Caco-2 (cell line): Measurements from ENCODE around the gene HSD17B2. TPM values are rescaled to one million over a fixed set of nuclear protein-coding genes. Genes with fewer than 3 reads are reported as not detected.

Experiments used
- BruUV-seq: library from RNA; stranded (reverse); fragments of 400-500 nt; replicated peaks from 2 replicates; lab custom pipeline; 2021; lab: Mats Ljungman, UMichigan
- CTCF ChIA-PET: fragments of 300-600 bp; sonication (Branson Sonifier 250); formaldehyde crosslinking; loops from one replicate; lab custom pipeline; 2022; ENCODE audit warnings: antibody characterized with exemption; lab: Charles Lee
- POLR2A ChIA-PET: fragments of 300-600 bp; sonication (Branson Sonifier 250); formaldehyde crosslinking; loops from one replicate; lab custom pipeline; 2022; ENCODE audit warnings: antibody characterized with exemption; lab: Charles Lee
- DNase-seq, 2 experiments: peaks; one replicate each; pipeline versions ENCODE4 v3.0.0 to v3.0.0-alpha.2; 2020 to 2022
- H3K27me3 ChIP-seq: replicated peaks from 2 replicates; pipeline ENCODE4 v1.6.0; 2011; ENCODE audit warnings: low read length; ENCODE audit not compliant: control insufficient read depth, insufficient read depth
- H3K36me3 ChIP-seq: 2 replicates; pipeline ENCODE4 v1.5.1; 2011; ENCODE audit warnings: low read length; ENCODE audit not compliant: control insufficient read depth, insufficient read depth
- H3K4me1 ChIP-seq: fragments of 250-450 bp; sonication (Bioruptor Pico); 2 replicates; pipeline ENCODE4 v1.5.1; 2020; ENCODE audit warnings: mild to moderate bottlenecking
- H3K4me3 ChIP-seq: 2 replicates; pipeline ENCODE4 v1.5.1; 2011; ENCODE audit warnings: low read depth, mild to moderate bottlenecking, control low read depth, low read length
- H3K9me3 ChIP-seq: fragments of 250-450 bp; sonication (Bioruptor Pico); 2 replicates; pipeline ENCODE4 v1.5.1; 2020; ENCODE audit warnings: mild to moderate bottlenecking, moderate library complexity
- H3K27ac Mint-ChIP-seq: one replicate; pipeline ENCODE4 v1.8.0; 2022; ENCODE audit warnings: mixed read lengths; ENCODE audit not compliant: unreplicated experiment
- H3K27me3 Mint-ChIP-seq: one replicate; pipeline ENCODE4 v1.8.0; 2022; ENCODE audit warnings: mixed read lengths; ENCODE audit not compliant: insufficient read depth, unreplicated experiment
- H3K36me3 Mint-ChIP-seq: one replicate; pipeline ENCODE4 v1.8.0; 2022; ENCODE audit warnings: mild to moderate bottlenecking, mixed read lengths; ENCODE audit not compliant: insufficient read depth, unreplicated experiment
- H3K4me1 Mint-ChIP-seq: one replicate; pipeline ENCODE4 v1.8.0; 2022; ENCODE audit warnings: low read depth, mixed read lengths; ENCODE audit not compliant: unreplicated experiment
- H3K4me3 Mint-ChIP-seq: one replicate; pipeline ENCODE4 v1.8.0; 2022; ENCODE audit warnings: mild to moderate bottlenecking, moderate library complexity, mixed read lengths; ENCODE audit not compliant: unreplicated experiment
- H3K9me3 Mint-ChIP-seq: one replicate; pipeline ENCODE4 v1.8.0; 2022; ENCODE audit warnings: mixed read lengths; ENCODE audit not compliant: unreplicated experiment
- intact Hi-C: fragments of 100-400 bp; cut with micrococcal nuclease; formaldehyde crosslinking; loops from one replicate; pipeline ENCODE4 v1.10.0; 2022; ENCODE audit not compliant: unreplicated experiment
- total RNA-seq: library from RNA; stranded (reverse); gene quantifications from 2 replicates; pipeline ENCODE4 v1.2.3, GENCODE V29; 2022
- TF ChIP-seq, protein P1 (sequence below), 2 experiments: fragments of 200-600 bp in 1 of 2; IDR thresholded peaks; 1 replicate in 1 of 2; 2 replicates in 1 of 2; pipeline versions ENCODE4 v1.5.1 to v1.8.0; 2011 to 2022; ENCODE audit warnings: antibody characterized with exemption in 1 of 2, control low read depth in 1 of 2, inconsistent platforms in 1 of 2, low read depth in 1 of 2, low read length in 1 of 2, mild to moderate bottlenecking in 1 of 2, moderate library complexity in 1 of 2; ENCODE audit not compliant: insufficient read depth in 1 of 2, severe bottlenecking in 1 of 2, unreplicated experiment in 1 of 2

HSD17B2 gene
- total RNA-seq, 1 experiment from 2014 or later: 5.1 TPM

DNA sequence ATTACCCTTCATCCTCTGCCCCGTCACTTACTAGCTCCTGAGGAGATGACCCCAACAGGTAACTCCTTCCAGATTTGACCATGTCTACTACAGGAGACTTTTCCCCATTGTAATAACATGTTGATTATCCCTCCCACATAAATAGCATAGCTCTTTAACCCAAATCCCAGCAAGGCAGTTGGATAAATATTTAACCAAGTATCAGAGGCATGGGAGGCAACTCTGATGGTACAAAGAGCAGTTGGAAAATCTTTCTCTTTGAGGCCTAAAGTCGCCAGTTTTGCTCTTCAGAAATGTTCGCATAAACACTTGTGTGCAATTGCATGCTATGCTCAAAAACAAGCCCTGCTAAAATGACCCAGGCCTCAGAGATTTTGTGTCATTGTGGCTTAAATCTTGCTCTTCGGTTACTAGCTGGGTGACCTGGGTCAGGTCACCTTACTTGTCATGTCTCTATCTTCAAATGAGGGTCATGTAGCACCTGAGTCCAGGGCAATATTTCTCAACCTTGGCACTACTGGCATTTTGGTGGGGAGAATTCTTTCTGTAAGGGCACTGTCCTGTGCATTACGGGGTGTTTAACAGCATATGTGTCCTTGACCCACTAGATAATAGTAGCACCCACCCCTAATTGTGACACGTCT, 48.8 kb downstream of the HSD17B2 start:
- ChIA-PET CTCF (no interaction called here), POLR2A (no interaction called here)
- intact Hi-C loops: no loop called here
- Histone ChIP-seq H3K4me1 (0 out of 2 replicates have a peak, but pooled peaks cover 4% of the 10 kb centered on the region), H3K36me3 (no peaks in the 10 kb centered on the region; the same call in 1 of the 2 replicates), H3K4me3 (no peak overlapping the region), H3K9me3 (no peaks in the 10 kb centered on the region), H3K27me3 (no peaks in the 10 kb centered on the region)
- DNase-seq: no peak
- no TSS peak for BruUV-seq
- no peaks in the 10 kb centered on the region for H3K4me1 Mint-ChIP-seq
- H3K9me3 Mint-ChIP-seq: peaks cover 21% of the 10 kb centered on the region
- H3K4me3 Mint-ChIP-seq: no peak overlapping the region
- H3K36me3 Mint-ChIP-seq: no peaks in the 10 kb centered on the region
- TF ChIP-seq, protein P1, sequence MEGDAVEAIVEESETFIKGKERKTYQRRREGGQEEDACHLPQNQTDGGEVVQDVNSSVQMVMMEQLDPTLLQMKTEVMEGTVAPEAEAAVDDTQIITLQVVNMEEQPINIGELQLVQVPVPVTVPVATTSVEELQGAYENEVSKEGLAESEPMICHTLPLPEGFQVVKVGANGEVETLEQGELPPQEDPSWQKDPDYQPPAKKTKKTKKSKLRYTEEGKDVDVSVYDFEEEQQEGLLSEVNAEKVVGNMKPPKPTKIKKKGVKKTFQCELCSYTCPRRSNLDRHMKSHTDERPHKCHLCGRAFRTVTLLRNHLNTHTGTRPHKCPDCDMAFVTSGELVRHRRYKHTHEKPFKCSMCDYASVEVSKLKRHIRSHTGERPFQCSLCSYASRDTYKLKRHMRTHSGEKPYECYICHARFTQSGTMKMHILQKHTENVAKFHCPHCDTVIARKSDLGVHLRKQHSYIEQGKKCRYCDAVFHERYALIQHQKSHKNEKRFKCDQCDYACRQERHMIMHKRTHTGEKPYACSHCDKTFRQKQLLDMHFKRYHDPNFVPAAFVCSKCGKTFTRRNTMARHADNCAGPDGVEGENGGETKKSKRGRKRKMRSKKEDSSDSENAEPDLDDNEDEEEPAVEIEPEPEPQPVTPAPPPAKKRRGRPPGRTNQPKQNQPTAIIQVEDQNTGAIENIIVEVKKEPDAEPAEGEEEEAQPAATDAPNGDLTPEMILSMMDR (IDR thresholded peaks at IDR 0.05; ENCODE audit: insufficient read depth in 1 of 2, low read depth in 1 of 2, low read length in 1 of 2, severe bottlenecking in 1 of 2, unreplicated experiment in 1 of 2): no peak
- no peaks in the 10 kb centered on the region for H3K27me3 Mint-ChIP-seq
- H3K27ac Mint-ChIP-seq: no peak overlapping the region

DNA sequence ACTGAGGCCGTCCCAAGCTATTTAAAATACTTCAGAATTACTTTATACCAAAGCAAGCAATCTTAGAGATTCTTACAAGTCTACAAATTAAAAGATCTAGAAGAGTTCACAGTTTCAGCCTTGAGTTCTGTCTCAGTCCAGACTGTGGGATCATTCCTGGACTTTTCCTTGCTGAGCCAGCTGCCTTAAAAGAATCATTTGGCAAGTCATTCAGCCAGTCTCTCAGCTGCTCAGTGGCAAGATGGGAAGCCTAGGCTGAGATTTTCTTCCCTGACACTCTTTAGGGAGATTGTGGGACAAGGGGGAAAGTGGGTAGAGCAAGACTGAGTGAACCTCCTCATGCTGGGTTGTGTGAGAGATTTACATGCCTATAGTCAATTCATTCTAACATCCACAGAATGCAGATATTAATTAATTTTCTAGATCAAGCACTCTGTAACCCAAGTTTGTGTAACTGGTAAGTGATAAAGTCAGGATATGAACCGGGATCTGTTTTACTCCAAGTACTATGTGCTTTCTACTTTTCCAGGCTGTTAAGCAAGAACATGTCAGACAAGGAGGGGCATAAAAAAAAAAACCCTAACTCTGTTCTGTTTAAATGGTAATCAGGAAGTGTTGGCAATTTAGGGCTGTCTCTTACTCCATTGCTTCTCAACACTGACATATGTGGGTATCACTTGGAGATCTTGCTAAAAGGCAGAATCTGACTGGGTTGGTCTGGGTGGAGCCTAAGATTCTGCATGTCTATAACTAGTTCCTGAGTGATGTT, 50.1 kb downstream of the HSD17B2 start:
- H3K9me3 ChIP-seq: no peaks in the 10 kb centered on the region
- Mint-ChIP-seq H3K4me1 (no peaks in the 10 kb centered on the region), H3K27me3 (no peaks in the 10 kb centered on the region), H3K27ac (no peak overlapping the region), H3K4me3 (no peak overlapping the region), H3K9me3 (peaks cover 15% of the 10 kb centered on the region), H3K36me3 (no peaks in the 10 kb centered on the region)
- TF ChIP-seq, protein P1 (IDR thresholded peaks at IDR 0.05; ENCODE audit: insufficient read depth in 1 of 2, low read depth in 1 of 2, low read length in 1 of 2, severe bottlenecking in 1 of 2, unreplicated experiment in 1 of 2): no peak
- CTCF ChIA-PET: no interaction called here
- H3K4me3 ChIP-seq: no peak overlapping the region
- no peaks in the 10 kb centered on the region for H3K27me3 ChIP-seq
- H3K36me3 ChIP-seq: no peaks in the 10 kb centered on the region; the same call in 1 of the 2 replicates
- POLR2A ChIA-PET: no interaction called here
- DNase-seq: no peak
- BruUV-seq: no TSS peak
- 0 out of 2 replicates have a peak, but pooled peaks cover 4% of the 10 kb centered on the region for H3K4me1 ChIP-seq
- intact Hi-C loops: no loop called here

DNA sequence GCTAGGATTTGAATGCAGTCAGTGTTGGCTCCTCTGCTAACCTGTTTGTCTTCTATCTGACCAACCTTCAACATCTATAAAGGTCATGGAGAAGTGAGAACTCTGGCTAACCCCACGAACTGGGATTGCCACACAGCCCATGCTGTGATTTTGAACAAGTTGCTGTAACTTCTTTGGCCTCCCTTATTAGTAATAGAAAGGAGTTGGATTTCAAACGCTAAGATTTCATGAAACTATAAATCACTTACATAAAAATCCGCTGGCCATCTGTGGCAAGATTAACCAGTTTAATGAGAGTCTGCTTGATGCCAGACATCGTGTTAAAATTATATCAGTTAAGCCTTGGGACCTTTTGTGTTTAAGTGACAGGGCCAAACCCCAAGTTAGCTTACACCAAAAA, 53.4 kb downstream of the HSD17B2 start:
- peaks cover 4% of the 10 kb centered on the region; the same call in 1 of the 2 replicates for H3K4me1 ChIP-seq
- peaks cover 2% of the 10 kb centered on the region for H3K36me3 ChIP-seq
- CTCF ChIA-PET: no interaction called here
- H3K4me3 Mint-ChIP-seq: no peak overlapping the region
- no peaks in the 10 kb centered on the region for H3K27me3 Mint-ChIP-seq
- DNase-seq: no peak
- H3K4me1 Mint-ChIP-seq: no peaks in the 10 kb centered on the region
- H3K27me3 ChIP-seq: no peaks in the 10 kb centered on the region; the same call in 1 of the 2 replicates
- no peaks in the 10 kb centered on the region for H3K9me3 Mint-ChIP-seq
- H3K36me3 Mint-ChIP-seq: no peaks in the 10 kb centered on the region
- intact Hi-C loops: no loop called here
- BruUV-seq: no TSS peak
- POLR2A ChIA-PET: no interaction called here
- no peak overlapping the region for H3K4me3 ChIP-seq
- TF ChIP-seq, protein P1 (IDR thresholded peaks at IDR 0.05; ENCODE audit: insufficient read depth in 1 of 2, low read depth in 1 of 2, low read length in 1 of 2, severe bottlenecking in 1 of 2, unreplicated experiment in 1 of 2): no peak
- H3K27ac Mint-ChIP-seq: no peak overlapping the region
- H3K9me3 ChIP-seq: no peaks in the 10 kb centered on the region
